Tibial nerve (tissue), 3 donors: ENCODE results near the gene FAM222A.

ENCODE experiments used
- CTCF ChIP-seq, 5 experiments: fragments of 200-600 bp in 3 of 5; fragments of 450-650 bp in 2 of 5; sonication (generic) in 3 of 5; IDR thresholded peaks; one replicate each; pipeline ENCODE4 v1.5.1; 2016 to 2019; ENCODE audit warnings: antibody characterized with exemption in 5 of 5, mild to moderate bottlenecking in 3 of 5, moderate library complexity in 2 of 5
- POLR2A ChIP-seq, 2 donors: fragments of 450-650 bp; IDR thresholded peaks; one replicate each; pipeline ENCODE4 v1.6.1; 2017; ENCODE audit warnings: antibody characterized with exemption in 2 of 2, mild to moderate bottlenecking in 2 of 2, moderate library complexity in 2 of 2

GRCh38 chr12:109786799-109787198, 73.2 kb downstream of the FAM222A start:
- TF ChIP-seq CTCF (IDR thresholded peaks at IDR 0.05) (no peak), POLR2A (IDR thresholded peaks at IDR 0.05) (no peak)
